Subcutaneous abdominal adipose tissue (tissue), 5 donors: Measurements from ENCODE around the gene ACYP2.

Experiments used
- H3K27ac ChIP-seq: one replicate; pipeline ENCODE4 v1.7.0; 2013; ENCODE audit warnings: low read depth, mild to moderate bottlenecking, inconsistent platforms, low read length, moderate library complexity
- H3K27me3 ChIP-seq, 5 donors: one replicate each; pipeline ENCODE4 v1.7.0; 2013; ENCODE audit warnings: low read length in 5 of 5, inconsistent platforms in 1 of 5; ENCODE audit not compliant: control insufficient read depth in 5 of 5, insufficient read depth in 4 of 5
- H3K36me3 ChIP-seq, 5 donors: one replicate each; pipeline ENCODE4 v1.7.0; 2013; ENCODE audit warnings: low read length in 5 of 5; ENCODE audit not compliant: control insufficient read depth in 5 of 5, insufficient read depth in 5 of 5
- H3K4me1 ChIP-seq, 5 donors: one replicate each; pipeline ENCODE4 v1.7.0; 2013; ENCODE audit warnings: low read length in 5 of 5, mild to moderate bottlenecking in 3 of 5, moderate library complexity in 1 of 5; ENCODE audit not compliant: control insufficient read depth in 5 of 5, insufficient read depth in 5 of 5
- H3K4me3 ChIP-seq, 5 donors: one replicate each; pipeline ENCODE4 v1.7.0; 2013; ENCODE audit warnings: low read length in 5 of 5, low read depth in 1 of 5
- H3K9ac ChIP-seq, 5 donors: one replicate each; pipeline ENCODE4 v1.7.0; 2013; ENCODE audit warnings: low read length in 5 of 5, mild to moderate bottlenecking in 4 of 5, moderate library complexity in 3 of 5
- H3K9me3 ChIP-seq, 5 donors: one replicate each; pipeline ENCODE4 v1.7.0; 2013; ENCODE audit warnings: low read length in 5 of 5; ENCODE audit not compliant: control insufficient read depth in 5 of 5
- donor health status: healthy.
- donor health status: healthy.
- donor health status: healthy.
- donor health status: healthy.
- donor health status: healthy.

The ACYP2 gene

DNA sequence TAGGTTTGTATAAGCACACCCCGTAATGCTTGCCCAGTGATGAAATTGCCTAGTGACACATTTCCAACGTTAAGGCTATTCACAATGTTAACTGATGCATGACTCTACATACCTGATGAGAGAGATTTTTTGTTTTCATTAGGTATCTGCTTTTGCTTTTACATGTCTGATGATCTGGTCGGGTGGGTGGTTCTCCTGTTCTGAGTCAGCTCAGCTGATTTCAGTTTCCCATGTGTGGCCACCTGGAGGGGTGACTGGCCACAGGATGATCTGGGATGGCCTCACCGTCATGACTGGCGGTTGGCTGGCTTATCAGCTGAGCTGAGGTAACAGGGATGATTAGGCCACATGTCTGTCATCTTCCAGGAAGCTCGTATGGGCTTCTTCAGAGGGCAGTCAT is 33.8 kb upstream of the ACYP2 start:
- H3K36me3 ChIP-seq, result peaks cover 0 to 3% (median 0%) of the 10 kb centered on the region in 5 donors
- no peak overlapping the region for H3K9ac ChIP-seq
- no peaks in the 10 kb centered on the region for H3K4me1 ChIP-seq
- H3K27me3 ChIP-seq, result no peaks in the 10 kb centered on the region
- H3K27ac ChIP-seq, result no peak overlapping the region
- no peak overlapping the region for H3K4me3 ChIP-seq
- no peaks in the 10 kb centered on the region for H3K9me3 ChIP-seq

DNA sequence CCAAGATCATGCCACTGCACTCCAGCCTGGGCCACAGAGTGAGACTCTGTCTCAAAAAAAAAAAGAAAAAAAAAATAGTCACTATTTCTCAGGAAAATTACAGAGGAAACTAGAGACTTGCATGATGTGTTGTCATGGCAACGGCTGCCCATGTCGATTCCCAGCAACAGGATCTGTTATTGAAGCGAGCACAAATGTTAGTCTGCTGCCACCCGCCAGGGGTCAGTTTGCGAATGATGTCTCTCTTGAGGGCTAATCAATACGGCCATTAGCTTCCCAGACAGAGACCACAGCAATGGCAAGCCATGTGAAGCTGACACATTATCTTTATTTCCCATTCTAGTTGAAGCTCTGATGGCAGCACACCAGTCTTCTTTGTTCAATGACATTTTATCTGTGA is 32.4 kb upstream of the ACYP2 start:
- Histone ChIP-seq H3K27me3 (no peaks in the 10 kb centered on the region), H3K4me1 (peaks cover 0 to 4% (median 3%) of the 10 kb centered on the region in 5 donors), H3K9ac (no peak overlapping the region), H3K36me3 (peaks cover 0 to 3% (median 0%) of the 10 kb centered on the region in 5 donors), H3K4me3 (no peak overlapping the region), H3K9me3 (no peaks in the 10 kb centered on the region), H3K27ac (no peak overlapping the region)

DNA sequence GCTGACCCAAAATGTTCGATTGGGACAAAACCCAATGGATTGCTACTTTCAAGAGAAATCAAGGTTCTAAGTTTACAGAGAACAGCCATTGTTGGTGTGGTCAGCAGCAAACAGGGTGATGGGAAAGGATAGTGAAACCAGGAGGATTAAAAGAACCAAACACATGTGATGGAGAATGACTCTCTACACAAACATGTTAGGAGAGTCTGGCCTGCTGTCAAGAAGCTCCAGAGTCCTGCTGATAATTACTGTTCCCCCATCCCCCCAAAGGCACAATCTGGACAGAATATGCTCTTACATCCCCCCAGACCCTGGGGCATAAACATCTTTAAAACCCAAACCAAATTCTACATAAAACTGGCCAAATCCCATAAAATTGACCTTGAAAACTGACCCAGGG is 32.0 kb upstream of the ACYP2 start:
- Histone ChIP-seq H3K27ac (no peak overlapping the region), H3K4me3 (no peak overlapping the region), H3K4me1 (peaks cover 0 to 8% (median 7%) of the 10 kb centered on the region in 5 donors), H3K27me3 (no peaks in the 10 kb centered on the region), H3K9me3 (no peaks in the 10 kb centered on the region), H3K36me3 (peaks cover 0 to 3% (median 0%) of the 10 kb centered on the region in 5 donors), H3K9ac (no peak overlapping the region)

DNA sequence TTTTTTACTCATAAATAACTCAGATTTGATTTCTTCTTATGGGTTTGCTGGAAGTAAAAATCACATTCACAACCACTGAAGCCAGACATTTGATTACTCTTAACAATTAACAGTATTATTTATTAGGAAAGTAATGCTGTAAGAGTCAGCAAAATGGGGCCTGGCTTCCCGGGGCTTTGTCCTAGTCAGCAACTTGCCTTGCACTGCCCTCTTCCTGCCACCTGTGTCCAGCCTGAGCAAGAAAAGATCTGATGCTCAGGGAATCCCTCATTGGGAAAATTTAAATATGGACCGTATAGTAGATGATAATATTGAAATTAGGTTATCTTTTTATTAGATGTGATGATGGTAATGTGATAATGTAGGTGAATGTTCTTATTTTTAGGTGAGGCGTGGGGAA is 30.8 kb upstream of the ACYP2 start:
- Histone ChIP-seq H3K4me3 (no peak overlapping the region), H3K27ac (no peak overlapping the region), H3K9ac (no peak overlapping the region), H3K9me3 (no peaks in the 10 kb centered on the region), H3K36me3 (peaks cover 0 to 3% (median 0%) of the 10 kb centered on the region in 5 donors), H3K27me3 (no peaks in the 10 kb centered on the region), H3K4me1 (peaks cover 0 to 12% (median 8%) of the 10 kb centered on the region in 5 donors)

DNA sequence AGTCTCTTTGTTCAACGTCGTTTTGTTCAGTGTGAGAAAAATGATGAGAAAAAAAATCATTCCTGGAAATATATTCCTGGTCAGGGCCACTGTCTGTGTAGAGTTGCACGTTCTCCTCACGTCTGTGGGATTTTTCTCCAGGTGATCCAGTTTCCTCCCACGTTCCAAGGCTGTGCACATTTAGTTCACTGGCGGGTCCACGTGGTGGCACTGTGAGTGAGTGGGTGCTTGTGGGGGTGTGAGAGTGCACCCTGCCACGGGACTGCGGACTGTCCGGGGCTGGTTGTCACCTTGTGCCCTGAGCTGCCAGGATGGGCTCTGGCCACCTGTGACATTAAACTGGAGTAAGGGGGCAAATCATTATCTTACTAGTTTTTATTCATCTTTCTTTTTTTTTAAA is 30.3 kb upstream of the ACYP2 start:
- Histone ChIP-seq H3K36me3 (peaks cover 0 to under 1% (median 0%) of the 10 kb centered on the region in 5 donors), H3K4me1 (peaks cover 0 to 12% (median 8%) of the 10 kb centered on the region in 5 donors), H3K9me3 (no peaks in the 10 kb centered on the region)

DNA sequence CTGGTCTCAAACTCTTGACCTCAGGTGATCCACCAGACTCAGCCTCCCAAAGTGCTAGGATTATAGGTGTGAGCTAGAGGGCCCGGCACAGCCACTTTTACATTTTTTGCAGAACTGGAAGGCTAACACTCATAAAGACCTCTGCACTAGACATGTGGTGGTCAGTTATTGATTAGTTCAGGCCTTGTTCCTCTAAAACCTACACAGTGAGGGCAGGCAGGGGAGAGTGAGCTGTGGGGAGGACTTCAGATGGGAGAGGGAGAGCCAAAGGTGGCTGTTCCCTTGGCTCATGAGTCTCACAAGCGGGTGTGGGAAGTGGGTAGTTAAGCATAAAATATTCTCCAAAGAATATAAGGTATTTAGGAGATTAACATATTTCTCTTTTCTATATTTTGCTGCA is 29.3 kb upstream of the ACYP2 start:
- Histone ChIP-seq H3K9ac (no peak overlapping the region), H3K27me3 (no peaks in the 10 kb centered on the region), H3K27ac (no peak overlapping the region)

More for the DNA sequence above, 30.3 kb upstream of the ACYP2 start:
- Histone ChIP-seq H3K9ac (no peak overlapping the region), H3K27ac (no peak overlapping the region), H3K4me3 (no peak overlapping the region), H3K27me3 (no peaks in the 10 kb centered on the region)

DNA sequence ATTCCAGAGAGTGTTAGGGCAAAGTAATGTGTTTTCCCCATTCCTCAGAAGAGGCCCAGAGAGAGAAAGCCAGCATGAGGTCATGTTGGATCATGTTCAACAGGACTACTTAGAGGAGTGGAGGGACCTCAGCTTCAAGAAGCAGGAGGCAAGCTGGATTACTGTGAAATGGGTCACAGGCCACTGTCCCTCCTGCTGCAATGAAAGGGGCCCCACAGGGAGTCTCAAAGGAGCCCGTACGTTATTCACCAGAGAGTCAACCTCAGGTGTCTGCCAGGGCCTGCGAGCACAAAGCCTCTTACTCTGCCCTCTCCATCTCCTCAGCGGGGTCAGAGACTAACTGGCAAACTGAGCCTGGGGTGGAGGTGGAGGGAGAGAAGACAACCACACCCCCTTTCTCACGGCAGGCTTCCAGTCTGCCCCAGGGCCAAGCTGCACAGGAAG is 27.2 kb upstream of the ACYP2 start:
- H3K9me3 ChIP-seq, result no peaks in the 10 kb centered on the region
- H3K36me3 ChIP-seq, result no peaks in the 10 kb centered on the region
- H3K4me1 ChIP-seq, result peaks cover 0 to 12% (median 11%) of the 10 kb centered on the region in 5 donors
- H3K27me3 ChIP-seq, result no peaks in the 10 kb centered on the region
- no peak overlapping the region for H3K27ac ChIP-seq
- peak overlapping the region in 1 of 5 donors; percentile 3 for H3K4me3 ChIP-seq
- H3K9ac ChIP-seq, result no peak overlapping the region

More for the DNA sequence above, 29.3 kb upstream of the ACYP2 start:
- no peaks in the 10 kb centered on the region for H3K9me3 ChIP-seq
- H3K36me3 ChIP-seq, result no peaks in the 10 kb centered on the region
- H3K4me3 ChIP-seq, result no peak overlapping the region
- H3K4me1 ChIP-seq, result peaks cover 0 to 12% (median 11%) of the 10 kb centered on the region in 5 donors

DNA sequence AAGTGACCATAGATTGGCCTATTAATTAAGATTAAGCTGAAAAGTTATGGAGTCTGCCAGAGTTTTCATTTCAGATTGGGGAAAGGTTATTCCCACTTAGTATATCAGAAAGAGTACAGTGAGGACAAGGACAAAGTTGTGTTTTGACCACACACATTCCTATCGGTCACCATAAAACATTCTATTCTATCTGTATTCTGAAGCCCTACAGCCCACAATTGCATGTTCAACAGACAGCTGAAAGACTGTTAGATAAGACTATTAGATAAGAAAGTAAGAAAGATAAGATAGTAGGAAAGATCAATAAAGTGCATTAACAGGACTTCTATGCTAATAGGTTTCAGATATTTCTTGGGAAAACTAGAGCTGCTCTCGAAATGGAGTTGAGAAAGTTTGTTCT is 26.7 kb upstream of the ACYP2 start:
- no peak overlapping the region for H3K9ac ChIP-seq
- H3K4me3 ChIP-seq, result no peak overlapping the region
- H3K36me3 ChIP-seq, result no peaks in the 10 kb centered on the region
- peaks cover 0 to 12% (median 11%) of the 10 kb centered on the region in 5 donors for H3K4me1 ChIP-seq
- no peaks in the 10 kb centered on the region for H3K27me3 ChIP-seq
- H3K27ac ChIP-seq, result no peak overlapping the region
- no peaks in the 10 kb centered on the region for H3K9me3 ChIP-seq

DNA sequence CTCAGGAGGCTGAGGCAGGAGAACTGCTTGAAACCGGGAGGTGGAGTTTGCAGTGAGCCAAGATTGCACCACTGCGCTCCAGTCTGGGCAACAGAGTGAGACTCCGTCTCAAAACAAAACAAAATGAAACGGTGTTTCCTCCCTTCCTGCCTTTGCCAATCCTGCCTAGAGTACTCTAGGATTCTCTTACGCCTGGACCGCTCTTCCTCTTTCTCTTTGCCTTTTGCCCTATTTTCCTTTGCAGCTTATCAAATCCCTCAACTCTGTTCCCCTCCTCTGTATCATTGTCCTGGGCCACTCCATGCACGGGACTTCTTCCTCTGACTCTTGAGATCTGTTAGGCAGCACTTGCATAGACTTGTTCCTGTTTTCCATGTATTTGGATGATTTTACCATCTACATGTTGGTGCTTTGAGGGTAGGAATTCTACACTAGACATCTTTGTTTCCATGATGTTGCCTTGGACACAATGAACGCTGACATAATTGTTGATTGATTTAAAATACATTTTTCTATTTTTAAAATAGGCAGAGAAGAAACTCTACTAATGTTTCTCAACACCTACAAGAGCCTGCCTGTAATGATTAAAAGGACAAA is 24.8 kb upstream of the ACYP2 start:
- no peak overlapping the region for H3K27ac ChIP-seq
- no peak overlapping the region for H3K4me3 ChIP-seq

DNA sequence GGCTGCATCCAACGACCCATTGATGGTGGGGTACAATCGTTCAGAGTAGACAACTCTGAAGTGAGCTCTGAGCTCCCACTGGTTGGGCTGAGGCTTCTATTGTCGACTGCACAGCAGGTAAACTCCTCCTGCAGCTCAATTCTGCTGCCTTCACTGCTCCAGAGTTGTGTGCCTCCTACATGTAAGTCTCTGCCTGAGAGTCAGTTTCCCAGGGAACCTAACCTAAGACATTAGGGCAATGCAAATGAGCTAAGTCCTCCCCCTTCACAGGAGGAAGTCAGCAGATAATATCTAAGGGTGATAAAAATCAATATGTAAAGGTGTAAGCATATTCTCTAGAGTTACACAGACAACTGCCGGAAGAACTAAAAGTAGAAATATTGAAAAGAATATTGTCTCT is 22.5 kb upstream of the ACYP2 start:
- Histone ChIP-seq H3K9ac (no peak overlapping the region), H3K9me3 (no peaks in the 10 kb centered on the region), H3K4me1 (peaks cover 0 to 11% (median 8%) of the 10 kb centered on the region in 5 donors), H3K4me3 (no peak overlapping the region), H3K36me3 (no peaks in the 10 kb centered on the region), H3K27me3 (no peaks in the 10 kb centered on the region), H3K27ac (no peak overlapping the region)

More for the DNA sequence above, 24.8 kb upstream of the ACYP2 start:
- H3K9ac ChIP-seq, result no peak overlapping the region
- H3K36me3 ChIP-seq, result no peaks in the 10 kb centered on the region
- H3K4me1 ChIP-seq, result peaks cover 0 to 12% (median 11%) of the 10 kb centered on the region in 5 donors
- H3K9me3 ChIP-seq, result no peaks in the 10 kb centered on the region
- H3K27me3 ChIP-seq, result no peaks in the 10 kb centered on the region
